NCI-H2081 (cell line): ENCODE data around the gene ZDHHC22.
A peak's percentile ranks its signal among the peaks of the same experiment; 100 is the strongest.

ENCODE experiments used
- DNase-seq, 2 experiments: peaks; one replicate each; lab custom pipeline; 2025; lab: John Stamatoyannopoulos, UW

The ZDHHC22 gene

DNA sequence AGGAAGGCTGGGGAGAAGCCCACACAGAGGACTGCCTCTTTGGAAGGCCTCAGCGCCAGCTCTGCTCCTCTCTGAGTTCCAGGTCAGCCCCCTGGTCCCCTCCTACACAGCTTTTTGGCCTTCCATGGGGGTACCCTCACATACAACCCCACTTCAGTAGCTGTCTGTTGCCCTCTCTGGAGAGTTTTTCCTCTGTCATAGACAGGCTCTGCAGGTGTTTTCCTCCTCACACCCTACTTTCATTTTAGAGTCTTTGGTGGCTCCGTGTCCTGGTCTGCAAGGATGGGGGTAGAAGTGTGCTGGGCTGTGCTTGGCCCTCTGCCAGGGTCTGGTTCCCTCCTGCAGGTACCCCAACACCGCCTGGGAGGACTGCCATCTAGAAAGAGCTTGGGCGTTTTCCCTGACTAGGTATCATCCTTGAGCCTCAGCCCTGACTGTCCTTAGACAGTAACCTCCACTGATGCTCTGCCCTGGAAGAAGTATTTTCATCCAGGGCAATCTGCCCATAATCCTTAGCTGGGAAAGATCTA lies 15.1 kb downstream of the ZDHHC22 start:
- no peak for DNase-seq

DNA sequence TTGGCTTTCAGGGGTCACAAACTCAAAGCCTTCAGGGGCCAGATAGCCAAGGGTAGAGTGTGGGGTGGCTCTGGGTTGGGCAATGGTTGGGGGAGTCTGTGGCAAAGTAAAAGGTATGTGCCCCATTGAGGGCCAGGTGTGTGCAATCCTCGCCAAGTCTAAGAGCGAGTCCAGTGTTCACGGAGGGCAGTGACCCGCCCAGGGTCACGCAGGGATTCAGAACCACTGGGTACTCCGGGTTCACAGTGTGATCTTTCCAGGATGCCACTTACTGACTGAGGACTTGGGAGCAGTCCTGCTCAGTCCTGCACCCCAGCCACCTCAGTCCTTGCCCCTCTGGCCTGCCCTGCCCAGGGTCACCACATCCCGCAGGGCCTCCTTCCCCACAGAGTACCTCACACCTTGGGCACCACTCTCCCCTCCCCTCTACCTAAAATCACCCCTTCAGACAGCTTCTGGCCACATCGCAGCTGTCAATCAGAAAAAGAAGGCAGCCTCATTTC lies 15.7 kb downstream of the ZDHHC22 start:
- DNase-seq = no peak

GRCh38 chr14:77125281-77125801 lies 16.2 kb downstream of the ZDHHC22 start:
- no peak for DNase-seq

DNA sequence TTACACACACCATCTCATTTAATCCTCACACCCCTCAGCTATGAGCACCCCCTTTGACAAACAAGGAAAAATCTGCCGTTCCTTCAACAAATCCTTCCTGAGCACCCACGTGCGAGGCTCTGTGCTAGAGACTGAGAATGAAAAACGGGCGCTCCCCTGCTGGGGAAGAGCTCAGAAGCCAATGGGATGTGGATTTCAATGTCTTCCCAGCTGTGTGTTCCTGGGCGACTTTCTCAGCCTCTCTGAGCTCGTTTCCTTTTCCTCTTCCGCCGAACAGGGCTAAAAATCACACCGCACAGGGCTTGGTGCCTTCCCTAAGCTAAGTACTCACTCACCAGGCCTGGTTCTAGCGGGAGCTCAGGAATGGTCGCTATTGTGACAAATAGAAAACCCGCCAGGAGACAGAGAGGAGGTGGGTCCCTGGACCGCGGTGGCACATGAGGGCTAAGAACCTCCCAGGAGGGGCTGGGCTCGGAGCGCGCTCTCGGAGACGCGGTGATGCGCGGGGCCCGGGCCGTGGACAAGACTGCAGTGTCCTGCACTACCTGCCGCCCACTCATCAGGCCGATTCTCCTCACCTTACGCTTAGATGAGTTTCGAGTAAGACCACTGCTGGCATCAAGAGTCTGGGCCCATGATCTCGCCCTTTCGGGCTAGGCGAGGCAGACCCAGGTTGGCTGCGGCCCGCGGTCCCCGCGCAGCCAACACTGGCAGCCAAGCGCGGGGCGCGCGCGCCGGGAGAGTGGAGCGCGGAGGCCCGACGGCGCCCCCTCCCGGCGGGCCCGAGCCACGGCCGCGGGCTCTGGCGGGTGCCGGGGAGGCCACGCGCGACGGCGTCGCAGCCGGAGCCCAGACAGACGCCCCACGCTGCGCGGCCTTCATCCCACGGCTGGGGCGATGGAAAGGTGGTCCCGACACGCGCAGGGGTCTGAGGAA lies 17.0 kb downstream of the ZDHHC22 start:
- DNase-seq = peak; percentile 69 to 70

- DNase-seq = peak; percentile 65 to 77
Measured at GRCh38 chr14:77123381-77124325, 17.9 kb downstream of the ZDHHC22 start.

GRCh38 chr14:77122526-77123125 lies 19.0 kb downstream of the ZDHHC22 start:
- no peak for DNase-seq

DNA sequence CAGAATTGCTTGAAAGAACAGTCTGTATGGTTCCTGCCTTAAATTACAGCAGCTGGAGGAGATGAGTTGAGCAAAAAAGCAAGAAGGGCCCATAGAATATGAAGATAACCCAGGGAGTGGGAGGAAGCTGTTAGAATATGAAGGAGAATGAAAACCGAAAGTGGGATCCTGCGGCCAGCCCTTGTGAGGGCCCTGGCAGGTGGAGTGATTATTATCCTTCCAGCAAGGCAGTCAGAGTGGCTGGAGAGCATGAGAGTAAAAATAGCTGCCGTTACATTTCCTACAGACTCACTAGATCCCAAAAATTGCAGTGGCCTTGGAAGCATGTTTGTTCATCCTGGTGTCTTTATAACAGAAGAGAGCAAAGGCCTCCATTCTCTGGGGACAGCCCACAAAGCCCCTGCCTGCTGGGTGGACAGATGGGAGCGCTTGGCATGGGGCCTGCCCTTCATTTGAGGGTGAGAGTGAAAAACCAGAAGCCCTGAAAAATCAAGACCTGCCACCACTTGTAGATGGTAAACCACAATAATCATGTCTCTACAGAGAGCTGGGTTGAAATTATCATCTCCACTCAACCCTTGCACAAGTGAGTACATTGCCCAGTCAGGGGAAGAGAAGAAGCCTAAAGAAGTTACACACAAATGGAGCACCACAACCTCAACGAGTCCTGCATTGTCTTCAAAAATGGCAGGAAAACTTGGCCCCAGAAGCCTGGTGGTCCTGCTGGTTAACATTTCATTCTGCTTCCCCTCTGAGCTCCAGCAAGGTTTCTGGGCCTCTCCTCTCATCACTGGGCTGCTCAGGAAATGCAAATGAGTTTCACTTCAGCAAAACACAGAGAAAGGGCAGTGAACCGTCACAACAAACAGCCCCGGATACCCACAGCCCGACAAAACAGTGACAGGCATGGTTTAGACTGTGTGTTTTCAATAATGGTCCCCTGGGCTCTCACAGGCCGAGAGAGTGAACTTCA lies 20.5 kb downstream of the ZDHHC22 start:
- DNase-seq = peak; percentile 14 to 38

DNA sequence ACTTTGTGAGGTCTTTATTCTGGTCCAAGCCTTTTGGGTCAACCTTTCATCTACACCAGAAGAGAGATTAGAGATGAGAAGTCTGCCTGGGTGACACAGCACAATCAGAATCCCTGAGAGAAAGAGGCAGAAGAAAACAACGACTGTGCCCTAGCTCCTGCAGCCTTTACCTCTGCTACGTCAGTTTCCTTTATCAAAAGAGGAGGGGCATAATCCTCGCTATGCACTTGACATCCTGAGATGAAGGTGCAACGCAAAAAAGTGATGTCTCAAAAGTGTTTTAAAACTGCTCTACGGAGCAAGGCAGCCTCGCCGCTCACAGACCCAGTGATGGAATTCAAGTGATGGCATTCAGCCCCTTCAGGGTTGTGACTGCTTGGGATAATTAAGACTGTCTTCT lies 21.7 kb downstream of the ZDHHC22 start:
- DNase-seq = no peak

DNA sequence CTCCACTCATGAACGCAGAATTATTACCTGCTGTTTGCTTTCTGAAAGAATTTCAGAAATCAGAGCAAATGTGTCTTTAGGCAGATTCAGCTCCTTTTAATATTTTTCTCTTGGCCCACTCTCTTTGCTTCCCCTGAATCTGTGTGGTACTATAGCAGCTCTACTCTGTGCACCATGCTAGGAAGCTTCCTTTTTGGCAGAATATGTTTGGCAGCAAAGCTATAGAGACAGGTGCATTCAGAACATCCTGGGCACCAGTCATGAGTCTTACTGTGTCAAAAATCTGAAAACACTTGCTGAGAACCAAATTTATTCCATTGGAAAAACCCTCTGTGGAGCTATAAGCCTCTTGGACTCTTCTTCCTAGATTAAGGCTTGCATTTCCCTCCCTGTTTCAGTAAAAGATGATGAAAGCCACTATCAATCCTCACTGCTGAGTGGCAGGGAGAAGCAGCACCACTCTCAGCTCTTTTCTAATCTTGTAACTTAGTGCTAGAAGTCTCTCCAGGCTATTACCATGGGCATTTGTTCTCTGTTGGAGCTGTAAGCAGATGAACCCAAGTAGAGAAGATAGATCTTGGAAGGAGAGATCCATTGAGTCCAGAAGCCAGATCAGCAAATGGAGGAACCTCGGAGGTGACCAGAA lies 25.3 kb downstream of the ZDHHC22 start:
- DNase-seq = no peak

DNA sequence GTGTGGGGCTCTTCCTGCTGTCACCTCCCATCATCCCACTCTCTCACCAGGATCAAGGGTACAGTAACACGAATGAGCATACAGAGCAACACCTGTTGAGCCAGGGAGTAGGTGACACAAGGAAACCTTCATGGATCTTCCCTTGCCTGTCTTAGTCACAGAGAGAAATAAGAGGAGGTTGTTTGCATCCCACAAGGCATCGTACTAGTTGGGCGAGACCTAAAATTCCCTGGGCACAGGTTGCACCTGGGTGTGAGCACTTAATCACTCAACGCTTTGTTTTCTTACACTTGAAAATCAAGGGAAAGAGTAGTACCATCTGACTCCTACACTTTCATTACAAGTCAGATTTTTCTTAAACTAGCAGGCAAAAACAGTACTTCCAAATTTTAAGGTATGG lies 27.0 kb downstream of the ZDHHC22 start:
- DNase-seq = no peak

DNA sequence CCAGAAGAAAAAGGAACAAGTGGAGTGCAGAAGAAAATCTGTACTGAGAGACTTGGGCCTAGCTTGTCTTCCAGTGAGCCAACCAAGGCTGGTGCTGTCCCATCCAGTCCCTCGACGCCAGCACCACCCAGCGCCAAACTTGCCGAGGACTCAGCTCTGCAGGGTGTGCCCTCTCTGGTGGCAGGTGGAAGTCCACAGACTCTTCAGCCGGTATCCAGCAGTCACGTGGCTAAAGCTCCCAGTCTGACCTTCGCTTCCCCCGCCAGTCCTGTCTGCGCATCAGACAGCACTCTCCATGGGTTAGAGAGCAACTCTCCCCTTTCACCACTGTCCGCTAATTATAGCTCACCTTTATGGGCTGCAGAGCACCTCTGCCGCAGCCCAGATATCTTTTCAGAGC lies 27.9 kb downstream of the ZDHHC22 start:
- no peak for DNase-seq

DNA sequence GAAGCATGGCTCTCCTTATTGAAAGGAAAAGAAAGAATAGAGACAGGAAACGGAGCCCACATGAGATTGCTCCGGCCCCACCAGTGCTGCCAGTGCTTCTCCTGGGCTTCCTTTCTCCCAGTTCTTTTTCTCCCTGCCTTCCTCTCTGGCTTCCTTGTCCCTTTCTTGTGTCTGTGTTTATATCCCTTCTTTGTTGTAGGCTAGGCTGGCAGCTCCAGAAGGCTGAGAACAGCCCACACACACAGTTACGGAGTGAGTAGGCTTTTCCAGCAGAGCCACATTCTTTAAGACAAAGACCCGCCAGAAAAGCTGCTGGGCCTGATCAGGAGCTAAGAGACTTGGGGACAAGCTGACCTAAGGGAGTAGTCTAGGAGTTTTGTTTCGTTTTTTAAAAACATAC lies 30.6 kb downstream of the ZDHHC22 start:
- DNase-seq = no peak

GRCh38 chr14:77110286-77110685 lies 31.3 kb downstream of the ZDHHC22 start:
- no peak for DNase-seq

DNA sequence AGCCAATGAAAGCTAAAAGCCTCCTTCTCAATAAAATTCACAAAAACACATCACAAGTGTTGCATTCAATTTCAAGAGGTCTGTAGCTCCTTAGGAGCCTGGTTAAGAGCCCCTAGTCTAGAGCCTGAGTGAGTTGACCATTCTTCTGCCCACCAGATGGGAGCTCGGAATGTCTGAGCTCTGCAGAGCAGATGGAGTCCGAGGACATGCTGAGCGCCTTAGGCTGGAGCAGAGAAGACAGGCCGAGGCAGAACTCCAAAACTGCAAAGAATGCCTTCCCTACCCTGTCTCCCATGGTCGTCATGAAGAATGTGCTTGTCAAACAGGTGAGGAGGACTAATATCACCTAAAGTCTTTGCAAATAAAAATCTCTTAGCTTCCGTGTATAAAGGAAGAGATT lies 31.9 kb downstream of the ZDHHC22 start:
- no peak for DNase-seq

DNA sequence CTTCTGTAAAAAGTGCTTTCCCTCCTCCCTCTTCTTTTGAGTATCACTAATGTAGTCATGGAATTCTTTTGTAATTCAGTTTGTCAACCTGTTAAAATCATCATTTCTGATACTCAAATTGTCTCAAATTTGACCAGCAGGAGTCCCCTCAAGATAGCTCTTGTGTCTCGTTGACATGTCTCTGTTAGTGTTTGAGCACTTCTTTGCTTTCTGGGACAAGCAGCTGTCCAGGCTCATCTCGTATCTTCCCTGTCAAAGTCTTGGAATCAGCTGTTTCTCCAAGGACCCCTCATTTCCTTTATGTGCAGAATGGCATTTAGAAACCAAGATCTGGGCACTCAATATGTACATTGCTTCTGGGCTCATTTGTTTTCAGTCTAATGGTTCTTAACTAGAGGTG lies 32.8 kb downstream of the ZDHHC22 start:
- DNase-seq = no peak

- DNase-seq = no peak
Measured at GRCh38 chr14:77107228-77107627, 34.4 kb downstream of the ZDHHC22 start.

DNA sequence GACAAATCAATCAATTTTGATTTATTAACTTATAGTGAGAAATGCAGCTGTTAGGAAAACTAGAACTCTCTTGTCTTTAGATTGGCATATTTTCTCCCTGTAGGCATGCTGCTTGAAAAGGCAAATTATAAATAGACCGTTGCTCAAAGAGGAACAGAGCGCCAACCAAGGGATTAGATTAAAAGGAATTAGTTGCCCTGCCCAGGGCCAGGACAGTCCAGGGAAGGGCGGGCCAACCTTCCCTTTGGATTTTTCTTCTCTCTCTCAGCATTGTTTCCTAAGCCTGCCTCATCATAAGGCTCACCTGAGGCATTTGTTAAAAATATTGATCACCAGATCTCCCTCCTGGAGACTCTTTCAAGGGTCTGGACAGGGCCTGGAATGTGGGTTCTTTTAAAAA lies 34.9 kb downstream of the ZDHHC22 start:
- no peak for DNase-seq

DNA sequence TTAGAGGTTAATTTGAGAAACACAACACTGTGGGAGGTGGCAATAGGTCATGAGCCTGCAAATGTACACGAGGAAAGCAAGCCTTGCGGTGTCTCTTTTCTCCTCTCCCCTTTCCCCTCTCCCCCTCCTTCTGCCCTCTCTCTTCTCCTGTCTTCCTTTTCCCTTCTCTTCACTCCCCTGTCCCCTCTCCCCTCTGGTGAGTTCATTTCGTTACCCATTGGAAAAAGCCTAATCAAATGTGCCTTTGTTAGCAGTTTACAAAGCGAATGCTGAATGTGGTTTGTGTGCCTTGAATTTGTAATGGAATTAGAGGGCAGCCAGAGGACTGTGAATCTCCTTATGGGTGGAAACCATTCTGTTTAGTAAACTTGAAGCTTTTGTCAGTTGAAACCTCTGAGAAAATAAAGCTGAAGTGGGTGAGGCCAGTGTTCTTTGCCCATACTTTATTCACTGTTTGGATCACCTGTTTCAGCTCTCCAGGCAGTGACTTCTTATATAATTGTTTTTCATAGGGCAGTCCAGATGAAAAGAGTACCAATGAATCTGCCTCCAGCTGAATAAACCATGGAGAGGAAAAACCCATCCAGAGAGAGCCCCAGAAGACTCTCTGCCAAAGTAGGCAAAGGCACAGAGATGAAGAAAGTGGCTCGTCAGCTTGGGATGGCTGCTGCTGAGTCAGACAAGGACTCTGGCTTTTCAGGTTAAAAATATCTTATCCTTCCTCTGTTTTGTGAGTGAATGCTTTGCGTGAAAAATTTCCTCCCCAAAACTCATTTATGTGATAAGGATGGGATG lies 36.2 kb downstream of the ZDHHC22 start:
- DNase-seq = no peak

DNA sequence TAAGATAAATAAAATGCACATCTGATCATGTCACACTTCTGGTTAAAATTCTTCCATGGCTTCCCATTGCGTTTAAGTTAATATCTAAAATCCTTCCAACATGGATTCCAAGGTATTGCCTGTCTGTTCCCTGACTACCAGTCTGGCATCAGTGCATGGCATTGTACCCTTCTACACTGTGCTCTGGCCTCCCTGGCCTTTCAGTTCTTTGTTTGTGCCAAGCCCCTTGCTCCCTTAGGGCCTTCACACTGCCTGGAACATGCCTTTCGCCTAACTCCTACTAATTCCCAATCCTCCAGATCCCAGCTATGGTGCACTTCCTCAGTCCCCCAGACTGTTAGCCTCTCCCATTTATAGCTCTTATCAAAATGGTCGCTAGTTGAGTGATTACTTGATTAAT lies 37.2 kb downstream of the ZDHHC22 start:
- no peak for DNase-seq
